ENCODE results near the gene ARL5A. TPM values are rescaled to one million over a fixed set of nuclear protein-coding genes. Genes with fewer than 3 reads are reported as not detected.

The ARL5A gene
- total RNA-seq, 2 experiments from 2014 or later, result 54.6 to 63.2 TPM

DNA sequence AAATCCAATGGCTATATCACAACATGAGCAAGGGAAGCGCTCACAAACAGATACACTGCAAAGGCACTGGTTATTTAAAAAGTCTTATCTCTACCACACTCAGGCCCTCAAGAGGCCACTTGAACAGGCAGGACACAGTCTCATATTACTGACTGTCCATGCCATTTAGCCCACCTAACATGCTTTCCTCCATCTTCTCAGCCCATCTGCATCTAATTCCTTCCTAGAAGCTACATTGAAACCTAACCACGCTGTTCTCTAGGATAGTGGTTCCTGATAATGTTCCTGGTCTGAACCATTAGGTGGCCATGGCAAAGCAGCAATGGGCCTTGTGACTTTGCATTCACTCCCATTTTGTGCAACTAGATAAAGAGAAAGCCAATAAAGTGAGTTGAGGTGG, 71.4 kb downstream of the ARL5A start:
- ChIA-PET CTCF (no interaction called here), POLR2A (no interaction called here)
- peaks cover 2% of the 10 kb centered on the region for H3K36me3 Mint-ChIP-seq
- no peaks in the 10 kb centered on the region for H3K9me3 Mint-ChIP-seq
- no peaks in the 10 kb centered on the region for H3K27me3 Mint-ChIP-seq
- H3K27ac Mint-ChIP-seq, result no peak overlapping the region
- no peak for DNase-seq
- H3K4me1 Mint-ChIP-seq (ENCODE audit: low read depth), result no peaks in the 10 kb centered on the region
- no peak overlapping the region for H3K4me3 Mint-ChIP-seq
- intact Hi-C loops (cut with micrococcal nuclease), result no loop called here

GRCh38 chr2:151754253-151754897, 73.8 kb downstream of the ARL5A start:
- no peaks in the 10 kb centered on the region for H3K36me3 Mint-ChIP-seq
- H3K27ac Mint-ChIP-seq, result no peak overlapping the region
- no peaks in the 10 kb centered on the region for H3K9me3 Mint-ChIP-seq
- intact Hi-C loops (cut with micrococcal nuclease), result no loop called here
- H3K4me1 Mint-ChIP-seq (ENCODE audit: low read depth), result no peaks in the 10 kb centered on the region
- H3K4me3 Mint-ChIP-seq, result no peak overlapping the region
- DNase-seq, result no peak
- ChIA-PET POLR2A (no interaction called here), CTCF (no interaction called here)
- H3K27me3 Mint-ChIP-seq, result no peaks in the 10 kb centered on the region

DNA sequence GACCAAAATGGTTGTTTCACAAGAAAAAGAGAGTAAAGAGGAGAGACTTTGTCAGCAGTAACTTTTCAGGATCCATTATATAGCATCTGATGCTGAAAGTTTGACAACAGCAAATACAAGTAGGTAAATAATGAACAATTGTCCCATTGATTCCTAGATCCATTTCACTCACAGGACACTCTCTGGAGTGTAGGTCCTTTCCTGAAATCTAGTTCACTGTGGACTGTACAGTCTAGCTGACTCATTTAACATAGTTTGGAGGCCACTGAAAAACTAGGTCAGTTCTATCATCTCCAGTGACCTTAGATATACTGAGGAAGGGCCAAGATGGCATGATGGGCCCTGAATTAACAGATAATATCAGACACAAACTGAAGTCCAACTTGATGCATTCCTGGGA, 74.7 kb downstream of the ARL5A start:
- DNase-seq, result no peak
- Mint-ChIP-seq H3K9me3 (no peaks in the 10 kb centered on the region), H3K4me1 (ENCODE audit: low read depth) (no peaks in the 10 kb centered on the region), H3K27me3 (no peaks in the 10 kb centered on the region), H3K36me3 (no peaks in the 10 kb centered on the region), H3K4me3 (no peak overlapping the region), H3K27ac (no peak overlapping the region)
- intact Hi-C loops (cut with micrococcal nuclease), result no loop called here
- ChIA-PET POLR2A (no interaction called here), CTCF (no interaction called here)

Other genes with a start within 250 kb of the ARL5A start
- gene NEB, start 93.9 kb downstream of the ARL5A start, total RNA-seq, result under 1 TPM; 0.05 to 0.14 TPM